SH-SY5Y (cell line): ENCODE data around the gene NIM1K.

Source experiments
- GATA2 ChIP-seq: IDR thresholded peaks from 2 replicates; pipeline ENCODE4 v1.6.1; 2011; ENCODE audit warnings: mild to moderate bottlenecking, low read depth, low read length
- GATA3 ChIP-seq: IDR thresholded peaks from 2 replicates; pipeline ENCODE4 v1.6.1; 2011; ENCODE audit warnings: low read depth, mild to moderate bottlenecking, low read length, moderate library complexity

GRCh38 chr5:43174586-43174985, 17.4 kb upstream of the NIM1K start:
- TF ChIP-seq GATA3: no peak
- TF ChIP-seq GATA2: no peak
